HG02610 (cell line): ENCODE measurements around the gene CRYGN.

Experiments used
- ATAC-seq: cut with Tn5 transposase; IDR thresholded peaks from one replicate; pipeline ENCODE4 v1.9.1; 2021; ENCODE audit warnings: mild to moderate bottlenecking, moderate library complexity; ENCODE audit not compliant: unreplicated experiment

Gene CRYGN

GRCh38 chr7:151427705-151428377, 12.1 kb downstream of the CRYGN start:
- no peak for ATAC-seq

- no peak for ATAC-seq
Observed at GRCh38 chr7:151426904-151427704, 12.8 kb downstream of the CRYGN start.

GRCh38 chr7:151426441-151426903, 13.5 kb downstream of the CRYGN start:
- no peak for ATAC-seq

- ATAC-seq: no peak
Observed at GRCh38 chr7:151425670-151426440, 14.1 kb downstream of the CRYGN start.

GRCh38 chr7:151424799-151425198, 15.1 kb downstream of the CRYGN start:
- ATAC-seq: no peak

GRCh38 chr7:151423936-151424335, 16.0 kb downstream of the CRYGN start:
- ATAC-seq: no peak

GRCh38 chr7:151423226-151423625, 16.7 kb downstream of the CRYGN start:
- no peak for ATAC-seq

- ATAC-seq: no peak
Observed at GRCh38 chr7:151422212-151422611, 17.7 kb downstream of the CRYGN start.

- ATAC-seq: no peak
Observed at GRCh38 chr7:151420144-151420543, 19.8 kb downstream of the CRYGN start.

GRCh38 chr7:151416941-151417315, 23.0 kb downstream of the CRYGN start:
- no peak for ATAC-seq

GRCh38 chr7:151416112-151416940, 23.6 kb downstream of the CRYGN start:
- ATAC-seq: no peak

GRCh38 chr7:151415375-151416105, 24.4 kb downstream of the CRYGN start:
- no peak for ATAC-seq

- ATAC-seq: no peak
Observed at GRCh38 chr7:151413241-151413640, 26.7 kb downstream of the CRYGN start.

GRCh38 chr7:151412318-151412717, 27.6 kb downstream of the CRYGN start:
- no peak for ATAC-seq

- ATAC-seq: no peak
Observed at GRCh38 chr7:151411551-151411950, 28.4 kb downstream of the CRYGN start.

- ATAC-seq: no peak
Observed at GRCh38 chr7:151410405-151411390, 29.2 kb downstream of the CRYGN start.

- no peak for ATAC-seq
Observed at GRCh38 chr7:151409667-151410404, 30.1 kb downstream of the CRYGN start, which contains the start of gene WDR86. Gene WDR86 (minus strand): TSS chr7:151410038. CDS start chr7:151409589, 449 bp downstream.
